Activated effector memory CD4-positive, alpha-beta T cell treated with anti-CD3 and anti-CD28 coated beads, Interleukin-2, amount 50 U/mL, for 16 hours (primary cell): ENCODE data around the gene CD180.
A peak's percentile ranks its signal among the peaks of the same experiment; 100 is the strongest.

Experiments
- DNase-seq: peaks from one replicate; pipeline ENCODE4 v3.0.0-alpha.2; 2020

The CD180 gene

GRCh38 chr5:67196537-67197059 lies at the start of gene CD180:
Gene CD180, minus strand, starts transcription at chr5:67196799. Its CDS starts 158 bp downstream, at chr5:67196641.
- no peak for DNase-seq

- no peak for DNase-seq
These were observed 49.5 kb upstream of the CD180 start for GRCh38 chr5:67246108-67246507.

GRCh38 chr5:67245259-67245846 lies 48.8 kb upstream of the CD180 start:
- DNase-seq = no peak

- no peak for DNase-seq
These were observed 47.8 kb upstream of the CD180 start for GRCh38 chr5:67244345-67244793.

GRCh38 chr5:67243944-67244343 lies 47.3 kb upstream of the CD180 start:
- no peak for DNase-seq

- no peak for DNase-seq
These were observed 46.8 kb upstream of the CD180 start for GRCh38 chr5:67243349-67243748.

GRCh38 chr5:67241326-67241725 lies 44.7 kb upstream of the CD180 start:
- no peak for DNase-seq

- no peak for DNase-seq
These were observed 44.2 kb upstream of the CD180 start for GRCh38 chr5:67240846-67241245.

GRCh38 chr5:67240065-67240464 lies 43.5 kb upstream of the CD180 start:
- DNase-seq = no peak

- no peak for DNase-seq
These were observed 41.6 kb upstream of the CD180 start for GRCh38 chr5:67238191-67238590.

GRCh38 chr5:67235399-67236110 lies 39.0 kb upstream of the CD180 start:
- no peak for DNase-seq

- no peak for DNase-seq
These were observed 38.1 kb upstream of the CD180 start for GRCh38 chr5:67234671-67235176.

- DNase-seq = no peak
These were observed 36.5 kb upstream of the CD180 start for GRCh38 chr5:67233075-67233474.

- no peak for DNase-seq
These were observed 26.6 kb upstream of the CD180 start for GRCh38 chr5:67223211-67223610.

GRCh38 chr5:67222243-67223025 lies 25.8 kb upstream of the CD180 start:
- DNase-seq = no peak

GRCh38 chr5:67221487-67222242 lies 25.1 kb upstream of the CD180 start:
- peak; percentile 71 for DNase-seq

- DNase-seq = no peak
These were observed 20.0 kb upstream of the CD180 start for GRCh38 chr5:67216564-67216963.

GRCh38 chr5:67215519-67216471 lies 19.2 kb upstream of the CD180 start:
- peak; percentile 86 for DNase-seq

GRCh38 chr5:67214707-67215447 lies 18.3 kb upstream of the CD180 start:
- no peak for DNase-seq

- no peak for DNase-seq
These were observed 17.4 kb upstream of the CD180 start for GRCh38 chr5:67214036-67214435.

GRCh38 chr5:67211926-67212325 lies 15.3 kb upstream of the CD180 start:
- no peak for DNase-seq
